Mucosa of descending colon (tissue), 3 donors: ENCODE measurements around the gene CUL4A. TPM values are rescaled to one million over a fixed set of nuclear protein-coding genes. Genes with fewer than 3 reads are reported as not detected.

Experiments used
- ATAC-seq: fragments of 200-7000 bp; cut with Tn5 transposase; one replicate; pipeline ENCODE4 v1.9.1; 2020; ENCODE audit warnings: mild to moderate bottlenecking, moderate library complexity
- DNase-seq, 3 donors: peaks; one replicate each; pipeline ENCODE4 v3.0.0-alpha.2; 2020
- H3K36me3 ChIP-seq: fragments of 200-600 bp; one replicate; pipeline ENCODE4 v1.8.0; 2021; ENCODE audit warnings: low read depth, mild to moderate bottlenecking
- H3K4me1 ChIP-seq: fragments of 200-600 bp; one replicate; pipeline ENCODE4 v1.8.0; 2021; ENCODE audit warnings: low read depth, mild to moderate bottlenecking
- H3K4me3 ChIP-seq: fragments of 200-600 bp; one replicate; pipeline ENCODE4 v1.8.0; 2021; ENCODE audit warnings: mild to moderate bottlenecking
- H3K9me3 ChIP-seq: fragments of 200-600 bp; one replicate; pipeline ENCODE4 v1.8.0; 2021; ENCODE audit warnings: mild to moderate bottlenecking
- CTCF ChIP-seq: fragments of 200-600 bp; IDR thresholded peaks from one replicate; pipeline ENCODE4 v1.8.0; 2022; ENCODE audit warnings: antibody characterized with exemption, mild to moderate bottlenecking
- intact Hi-C, 2 donors: fragments of 100-400 bp; cut with DNase I in 1 of 2; cut with micrococcal nuclease in 1 of 2; formaldehyde crosslinking; loops; one replicate each; pipeline versions ENCODE4 v1.11.0 to v1.11.1; 2022; cut with DNase I, micrococcal nuclease
- total RNA-seq, 3 donors: library from RNA; stranded (reverse); fragmentation: NEBNext Ultra II Directional in 2 of 3; extraction: Animal tissue kit (Norgen Biotek cat#: 25700) in 2 of 3; gene quantifications; one replicate each; pipeline versions ENCODE4 v1.2.1 to v1.2.4, GENCODE V29; 2021 to 2023
- donor health status: DM: no; HTN: no; CAD: no; lungs with moderate emphysema.
- donor health status: DM: no; HTN: no; CAD: no.
- donor health status: DM: no; HTN: yes; CAD: no.

CUL4A gene
- total RNA-seq, 3 donors from 2014 or later, result 57.2 to 71.8 (median 59.8) TPM

GRCh38 chr13:113201815-113202214 lies 7.6 kb upstream of the CUL4A start:
- no peak for TF ChIP-seq CTCF
- no peaks in the 10 kb centered on the region for H3K9me3 ChIP-seq
- no peaks in the 10 kb centered on the region for H3K36me3 ChIP-seq
- H3K4me3 ChIP-seq, result no peak overlapping the region
- DNase-seq, result no peak
- no peak for ATAC-seq
- H3K4me1 ChIP-seq, result peaks cover 2% of the 10 kb centered on the region
- intact Hi-C loops, result no loop called here

GRCh38 chr13:113202912-113203311 lies 6.5 kb upstream of the CUL4A start:
- H3K36me3 ChIP-seq, result no peaks in the 10 kb centered on the region
- peaks cover 11% of the 10 kb centered on the region for H3K4me1 ChIP-seq
- no peaks in the 10 kb centered on the region for H3K9me3 ChIP-seq
- no peak for ATAC-seq
- no peak for DNase-seq
- TF ChIP-seq CTCF, result no peak
- no peak overlapping the region for H3K4me3 ChIP-seq
- intact Hi-C loops, result no loop called here

- Histone ChIP-seq H3K4me3 (no peak overlapping the region), H3K9me3 (no peaks in the 10 kb centered on the region), H3K36me3 (no peaks in the 10 kb centered on the region), H3K4me1 (peaks cover 11% of the 10 kb centered on the region)
- intact Hi-C loops, result no loop called here
- no peak for TF ChIP-seq CTCF
- no peak for DNase-seq
- no peak for ATAC-seq
Measured at GRCh38 chr13:113203507-113204377, 5.7 kb upstream of the CUL4A start.

- ATAC-seq (no peak), DNase-seq (no peak)
- no peak overlapping the region for H3K4me3 ChIP-seq
- peaks cover 11% of the 10 kb centered on the region for H3K4me1 ChIP-seq
- no peaks in the 10 kb centered on the region for H3K9me3 ChIP-seq
- intact Hi-C loops, result no loop called here
- TF ChIP-seq CTCF, result no peak
- H3K36me3 ChIP-seq, result no peaks in the 10 kb centered on the region
Measured at GRCh38 chr13:113204378-113204734, 5.1 kb upstream of the CUL4A start.

- Histone ChIP-seq H3K4me3 (no peak overlapping the region), H3K4me1 (peaks cover 11% of the 10 kb centered on the region), H3K36me3 (no peaks in the 10 kb centered on the region), H3K9me3 (no peaks in the 10 kb centered on the region)
- intact Hi-C loops, result no loop called here
- DNase-seq (no peak), ATAC-seq (no peak)
- no peak for TF ChIP-seq CTCF
Measured at GRCh38 chr13:113205428-113205931, 3.9 kb upstream of the CUL4A start.
